ENCODE results near the gene MAST4. TPM values are rescaled to one million over a fixed set of nuclear protein-coding genes. Genes with fewer than 3 reads are reported as not detected.

MAST4 gene
- total and polyA plus RNA-seq, 2 of the 8 experiments (the other 6 are each of a cell fraction or from before 2014, with no cell fraction given): 1.5 to 2.6 TPM

DNA sequence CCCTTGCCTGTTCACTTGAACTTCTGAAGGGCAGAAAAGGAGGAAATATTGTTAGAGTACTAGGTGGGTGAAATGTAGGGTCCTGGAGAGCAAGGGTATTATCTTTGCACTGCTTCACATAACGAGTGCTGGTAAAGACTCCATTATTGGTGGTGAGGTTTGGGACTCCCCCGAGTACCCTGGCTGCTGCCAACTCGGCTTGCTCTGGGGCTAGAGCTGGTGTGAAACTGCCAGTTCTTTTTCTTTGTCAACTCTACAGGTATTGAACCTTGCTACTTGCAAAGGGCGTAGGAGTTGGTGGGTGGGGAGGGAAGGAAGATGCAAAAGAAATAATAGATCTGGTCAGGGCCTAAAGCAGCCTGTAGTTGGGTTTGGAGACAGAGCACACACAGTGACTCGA, 16.0 kb downstream of the MAST4 start:
- Histone ChIP-seq H3K4me2 (ENCODE audit: insufficient read depth in 1 of 2, low read depth in 2 of 2, low read length in 2 of 2) (no peak overlapping the region), H3K36me3 (ENCODE audit: control insufficient read depth in 2 of 4, insufficient read depth in 4 of 4, low read length in 3 of 4) (no peaks in the 10 kb centered on the region), H2BK15ac (ENCODE audit: low read length) (no peak overlapping the region), H4K91ac (replicated peaks; ENCODE audit: insufficient read length, low read length) (no peak overlapping the region), H3K79me1 (ENCODE audit: low read depth, low read length) (no peaks in the 10 kb centered on the region; the same call in 1 of the 2 replicates), H2BK120ac (replicated peaks; ENCODE audit: low read depth, low read length) (no peak overlapping the region), H3K23me2 (ENCODE audit: low read depth, low read length) (no peaks in the 10 kb centered on the region), H3K14ac (ENCODE audit: insufficient read length) (no peak overlapping the region), H3K27me3 (replicated peaks in 1 of 4; ENCODE audit: control insufficient read depth in 3 of 4, extremely low read depth in 1 of 4, insufficient read depth in 3 of 4, low read length in 3 of 4) (no peaks in the 10 kb centered on the region), H3K9me3 (ENCODE audit: insufficient read depth in 2 of 2, low read depth in 1 of 2, low read length in 1 of 2) (no peaks in the 10 kb centered on the region), H2BK12ac (ENCODE audit: low read depth, low read length) (no peak overlapping the region), H3K56ac (replicated peaks; ENCODE audit: insufficient read length, low read depth, low read length) (no peak overlapping the region), H3K4ac (replicated peaks; ENCODE audit: insufficient read length, low read depth, low read length) (no peak overlapping the region), H4K8ac (ENCODE audit: extremely low read depth, insufficient read depth, low read length) (no peak overlapping the region), H3K18ac (ENCODE audit: extremely low read depth, low read length) (no peak overlapping the region), H2AK5ac (ENCODE audit: low read depth, low read length) (no peak overlapping the region), H2BK20ac (ENCODE audit: low read length) (no peak overlapping the region), H3K79me2 (ENCODE audit: control insufficient read depth in 1 of 2, insufficient read depth in 2 of 2, low read length in 2 of 2) (no peaks in the 10 kb centered on the region), H3K23ac (ENCODE audit: insufficient read length) (no peak overlapping the region), H2AFZ (ENCODE audit: low read length) (no peak overlapping the region; the same call in 1 of the 2 replicates), H3K4me1 (replicated peaks in 1 of 4; ENCODE audit: control insufficient read depth in 3 of 4, insufficient read depth in 4 of 4, low read length in 3 of 4) (peaks cover 0 to 3% (median 0%) of the 10 kb centered on the region in 4 experiments; a peak in 1 of 7 replicates), H3K4me3 (ENCODE audit: extremely low read depth in 1 of 4, insufficient read depth in 2 of 4, low read depth in 3 of 4, low read length in 4 of 4) (no peak overlapping the region), H3K9ac (replicated peaks in 1 of 4; ENCODE audit: extremely low read depth in 1 of 4, low read depth in 3 of 4, low read length in 3 of 4) (no peak overlapping the region), H2BK5ac (ENCODE audit: low read depth, low read length) (no peak overlapping the region), H3K27ac (ENCODE audit: low read depth, low read length) (no peak overlapping the region), H4K5ac (ENCODE audit: insufficient read length, low read depth, low read length) (no peak overlapping the region), H4K20me1 (replicated peaks in 1 of 2; ENCODE audit: control insufficient read depth in 1 of 2, insufficient read depth in 2 of 2, low read length in 2 of 2) (no peaks in the 10 kb centered on the region)
- 84% methylated on average over 5 of the region's 5 CpGs; no CpG with 5 or more reads in 1 of the 2 experiments for WGBS, 2 experiments (ENCODE audit: extremely low coverage in 1 of 2, insufficient coverage in 1 of 2, insufficient read length in 1 of 2, insufficient replicate concordance in 2 of 2, low coverage in 1 of 2, low lambda C conversion rate in 2 of 2, missing lambda C conversion rate in 1 of 2)
- TF ChIP-seq, protein P1, sequence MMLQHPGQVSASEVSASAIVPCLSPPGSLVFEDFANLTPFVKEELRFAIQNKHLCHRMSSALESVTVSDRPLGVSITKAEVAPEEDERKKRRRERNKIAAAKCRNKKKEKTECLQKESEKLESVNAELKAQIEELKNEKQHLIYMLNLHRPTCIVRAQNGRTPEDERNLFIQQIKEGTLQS (IDR thresholded peaks at IDR 0.05; ENCODE audit: insufficient read depth, low read depth, low read length): no peak
- TF ChIP-seq TAF1 (IDR thresholded peaks at IDR 0.05; ENCODE audit: low read depth, low read length): no peak
- no peak for TF ChIP-seq HDAC2 (IDR thresholded peaks at IDR 0.05; ENCODE audit: borderline replicate concordance in 1 of 2, low read depth in 2 of 2, low read length in 2 of 2)
- TF ChIP-seq, protein P2, sequence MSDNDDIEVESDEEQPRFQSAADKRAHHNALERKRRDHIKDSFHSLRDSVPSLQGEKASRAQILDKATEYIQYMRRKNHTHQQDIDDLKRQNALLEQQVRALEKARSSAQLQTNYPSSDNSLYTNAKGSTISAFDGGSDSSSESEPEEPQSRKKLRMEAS (IDR thresholded peaks at IDR 0.05): no peak
- TF ChIP-seq CBX5 (IDR thresholded peaks at IDR 0.05; ENCODE audit: low read depth, low read length): no peak
- TF ChIP-seq TBP (IDR thresholded peaks at IDR 0.05; ENCODE audit: low read depth, low read length): no peak
- TF ChIP-seq GABPA (IDR thresholded peaks at IDR 0.05; ENCODE audit: borderline replicate concordance, insufficient read depth, low read length): no peak
- no peak for TF ChIP-seq KDM5A (IDR thresholded peaks at IDR 0.05; ENCODE audit: low read length)
- TF ChIP-seq CEBPB (IDR thresholded peaks at IDR 0.05; ENCODE audit: low read depth, low read length): no peak
- TF ChIP-seq, protein P3, sequence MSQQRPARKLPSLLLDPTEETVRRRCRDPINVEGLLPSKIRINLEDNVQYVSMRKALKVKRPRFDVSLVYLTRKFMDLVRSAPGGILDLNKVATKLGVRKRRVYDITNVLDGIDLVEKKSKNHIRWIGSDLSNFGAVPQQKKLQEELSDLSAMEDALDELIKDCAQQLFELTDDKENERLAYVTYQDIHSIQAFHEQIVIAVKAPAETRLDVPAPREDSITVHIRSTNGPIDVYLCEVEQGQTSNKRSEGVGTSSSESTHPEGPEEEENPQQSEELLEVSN (IDR thresholded peaks at IDR 0.05): no peak
- no peak for TF ChIP-seq BACH1 (IDR thresholded peaks at IDR 0.05; ENCODE audit: low read length)
- no peak for TF ChIP-seq SUZ12 (IDR thresholded peaks at IDR 0.05; ENCODE audit: low read length)
- TF ChIP-seq YY1 (IDR thresholded peaks at IDR 0.05; ENCODE audit: low read depth, low read length): no peak
- TF ChIP-seq POU5F1 (IDR thresholded peaks at IDR 0.05; ENCODE audit: low read depth, low read length): no peak
- DNase-seq (ENCODE audit: low read depth in 1 of 2, low spot score in 2 of 2) (no peak), FAIRE-seq (no peak)
- POLR2A ChIA-PET (ENCODE audit: partially characterized antibody): no interaction called here
- CTCF ChIA-PET (ENCODE audit: partially characterized antibody): no interaction called here

Measured in H1 (cell line).